Vagina (tissue), 2 donors: Measurements from ENCODE around the gene PLCB2.

ENCODE experiments used
- POLR2AphosphoS5 ChIP-seq, 2 donors: sonication (generic); formaldehyde crosslinking; IDR thresholded peaks; one replicate each; pipeline ENCODE4 v1.9.0; 2017; ENCODE audit warnings: antibody characterized with exemption in 2 of 2, mild to moderate bottlenecking in 2 of 2, low read depth in 1 of 2; ENCODE audit not compliant: insufficient read depth in 1 of 2
- TF ChIP-seq, protein P1 (sequence below), 3 experiments: fragments of 450-650 bp in 2 of 3; fragments of 200-600 bp in 1 of 3; sonication (generic) in 1 of 3; IDR thresholded peaks; one replicate each; pipeline ENCODE4 v1.5.1; 2017 to 2019; ENCODE audit warnings: antibody characterized with exemption in 3 of 3, mild to moderate bottlenecking in 2 of 3, moderate library complexity in 2 of 3

DNA sequence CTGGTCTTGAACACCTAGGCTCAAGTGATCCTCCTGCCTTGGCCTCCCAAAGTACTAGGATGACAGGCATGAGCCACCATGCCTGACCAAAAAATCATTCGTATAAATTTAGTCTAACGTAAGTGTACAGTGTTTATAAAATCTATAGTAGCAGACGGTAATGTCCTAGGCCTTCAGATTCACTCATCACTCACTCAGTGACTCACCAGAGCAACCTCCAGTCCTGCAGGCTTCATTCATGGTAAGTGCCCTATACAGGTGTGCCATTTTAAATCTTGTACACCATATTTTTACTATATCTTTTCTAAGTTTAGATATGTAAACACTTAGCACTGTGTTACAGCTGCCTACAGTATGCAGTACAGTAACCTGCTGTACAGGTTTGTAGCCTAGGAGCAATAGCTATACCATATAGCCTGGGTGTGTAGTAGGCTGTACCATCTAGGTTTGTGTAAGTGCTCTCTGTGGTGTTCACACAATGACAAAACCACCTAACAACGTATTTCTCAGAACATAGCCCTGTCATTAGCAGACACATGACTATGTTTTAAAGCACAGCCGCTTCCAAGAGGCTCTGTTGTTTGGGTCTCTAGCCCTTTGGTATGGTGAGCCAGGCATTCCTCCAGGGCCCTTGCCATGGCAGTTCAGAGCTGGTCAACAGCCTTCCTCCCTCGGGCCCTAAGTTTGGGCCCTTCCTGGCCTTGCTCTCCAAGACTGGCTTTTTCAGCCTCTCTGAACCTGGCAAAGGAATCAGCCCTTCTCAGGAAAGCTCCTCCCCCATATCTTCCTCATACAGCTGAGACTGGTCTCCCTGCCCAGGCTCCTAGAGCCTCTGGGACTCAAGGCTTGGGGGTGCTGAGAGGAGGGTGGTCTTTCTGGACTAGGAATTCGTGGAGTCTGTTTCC, 34.9 kb upstream of the PLCB2 start:
- TF ChIP-seq, protein P1, sequence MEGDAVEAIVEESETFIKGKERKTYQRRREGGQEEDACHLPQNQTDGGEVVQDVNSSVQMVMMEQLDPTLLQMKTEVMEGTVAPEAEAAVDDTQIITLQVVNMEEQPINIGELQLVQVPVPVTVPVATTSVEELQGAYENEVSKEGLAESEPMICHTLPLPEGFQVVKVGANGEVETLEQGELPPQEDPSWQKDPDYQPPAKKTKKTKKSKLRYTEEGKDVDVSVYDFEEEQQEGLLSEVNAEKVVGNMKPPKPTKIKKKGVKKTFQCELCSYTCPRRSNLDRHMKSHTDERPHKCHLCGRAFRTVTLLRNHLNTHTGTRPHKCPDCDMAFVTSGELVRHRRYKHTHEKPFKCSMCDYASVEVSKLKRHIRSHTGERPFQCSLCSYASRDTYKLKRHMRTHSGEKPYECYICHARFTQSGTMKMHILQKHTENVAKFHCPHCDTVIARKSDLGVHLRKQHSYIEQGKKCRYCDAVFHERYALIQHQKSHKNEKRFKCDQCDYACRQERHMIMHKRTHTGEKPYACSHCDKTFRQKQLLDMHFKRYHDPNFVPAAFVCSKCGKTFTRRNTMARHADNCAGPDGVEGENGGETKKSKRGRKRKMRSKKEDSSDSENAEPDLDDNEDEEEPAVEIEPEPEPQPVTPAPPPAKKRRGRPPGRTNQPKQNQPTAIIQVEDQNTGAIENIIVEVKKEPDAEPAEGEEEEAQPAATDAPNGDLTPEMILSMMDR (IDR thresholded peaks at IDR 0.05) = no peak
- TF ChIP-seq POLR2AphosphoS5 (IDR thresholded peaks at IDR 0.05; ENCODE audit: insufficient read depth in 1 of 2, low read depth in 1 of 2) = peak in 1 of 2 donors; percentile 7
